HG03575 (cell line): ENCODE results near the gene ROM1.
"Not testable (repeated sequence)": the region's sequence is repeated elsewhere in the genome, so short reads cannot be mapped to it uniquely, and the experiment has no call there.

Experiments used
- ATAC-seq: cut with Tn5 transposase; IDR thresholded peaks from one replicate; pipeline ENCODE4 v1.9.1; 2021; ENCODE audit not compliant: unreplicated experiment, insufficient number of reproducible peaks, low FRiP score; ENCODE audit errors: extremely low read depth

Gene ROM1

DNA sequence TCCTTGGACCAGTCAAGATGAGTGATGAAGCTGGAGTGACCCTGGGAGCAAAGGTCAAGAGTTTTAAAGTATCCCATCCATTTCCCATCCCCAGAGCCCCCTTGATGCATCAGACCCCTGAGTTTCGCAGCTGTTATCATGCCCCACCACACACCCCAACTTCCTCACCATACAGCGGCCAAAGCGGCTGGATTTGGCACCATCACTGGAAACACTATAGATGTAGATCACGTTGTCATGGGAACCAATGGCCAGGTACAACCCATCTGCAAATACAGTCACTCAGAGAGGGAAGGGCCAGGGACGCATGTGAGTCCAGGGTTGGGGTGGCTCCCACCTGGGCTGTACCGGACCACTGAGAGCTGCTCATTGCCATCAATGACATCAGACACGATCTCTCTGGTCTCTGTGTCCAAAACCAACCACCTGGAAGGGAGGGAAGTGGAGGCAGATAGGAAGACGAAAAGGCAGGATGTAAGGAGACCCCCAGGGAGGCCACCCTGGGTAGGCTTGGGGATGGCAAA is 9.2 kb upstream of the ROM1 start:
- ATAC-seq: no peak

DNA sequence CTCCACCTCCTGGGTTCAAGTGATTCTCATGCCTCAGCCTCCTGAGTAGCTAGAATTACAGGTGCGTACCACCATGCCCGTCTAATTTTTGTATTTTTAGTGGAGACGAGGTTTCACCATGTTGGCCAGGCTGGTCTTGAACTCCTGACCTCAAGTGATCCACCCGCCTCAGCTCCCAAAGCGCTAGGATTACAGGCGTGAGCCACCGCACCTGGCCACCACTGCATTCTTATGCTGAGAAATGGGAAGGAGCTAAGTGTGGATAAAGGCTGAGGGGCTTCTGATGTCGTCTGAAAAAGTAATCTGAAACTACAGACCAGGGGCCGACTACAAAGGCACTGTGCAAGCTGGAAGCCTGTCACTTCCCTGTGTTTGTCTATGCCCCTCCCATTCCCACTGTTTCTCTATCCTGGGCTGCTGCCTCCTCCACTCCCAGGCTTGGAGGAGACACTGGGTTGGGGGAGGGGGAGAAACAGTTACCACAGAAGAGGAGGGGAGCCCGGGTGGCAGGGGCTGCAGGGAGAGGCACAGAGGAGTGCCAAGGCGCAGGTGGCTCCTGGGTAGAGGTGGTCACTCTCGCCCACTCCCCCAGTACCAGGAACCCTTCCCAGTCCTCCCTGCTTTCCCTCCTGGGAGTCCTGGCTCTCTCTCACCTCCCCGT is 8.5 kb upstream of the ROM1 start:
- ATAC-seq: no peak

DNA sequence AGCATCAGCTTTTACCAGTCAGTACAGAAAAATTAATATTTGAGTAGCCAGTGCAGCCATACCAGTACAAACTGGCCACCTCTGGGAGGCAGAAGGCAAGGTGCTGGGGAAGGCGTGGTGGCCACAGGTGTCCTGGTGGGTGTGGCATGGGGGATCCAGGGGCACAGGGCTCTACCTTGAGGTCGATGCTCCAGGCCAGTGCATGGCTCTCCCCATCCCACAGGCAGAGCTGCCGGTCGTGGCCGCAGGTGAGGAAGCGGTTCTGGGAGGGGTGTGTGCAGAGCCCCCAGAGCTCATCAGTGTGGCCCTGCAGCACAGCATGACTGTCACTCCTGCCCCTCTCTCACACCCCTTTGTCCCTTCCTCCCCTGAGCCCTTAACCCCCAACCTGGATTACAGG is 7.6 kb upstream of the ROM1 start:
- no peak for ATAC-seq

DNA sequence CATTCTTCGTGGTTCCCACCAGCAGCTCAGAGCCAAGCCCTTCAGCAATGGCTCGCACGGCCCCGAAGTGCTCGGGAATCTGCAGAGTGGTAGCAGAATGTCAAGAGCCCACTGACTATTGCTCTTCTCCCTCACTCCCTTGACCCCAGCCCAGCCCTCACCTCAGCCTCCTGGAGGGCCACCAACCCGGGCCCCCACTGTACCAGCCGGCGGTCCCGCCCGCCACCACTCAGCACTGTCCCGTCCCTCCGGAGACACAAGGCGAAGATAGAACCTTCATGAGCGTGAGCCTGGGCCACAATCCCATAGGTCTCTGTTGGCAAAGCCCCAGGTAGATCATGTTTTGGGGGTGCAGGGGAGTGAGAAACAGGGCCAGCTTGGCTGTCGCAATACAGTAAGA is 7.2 kb upstream of the ROM1 start:
- no peak for ATAC-seq

DNA sequence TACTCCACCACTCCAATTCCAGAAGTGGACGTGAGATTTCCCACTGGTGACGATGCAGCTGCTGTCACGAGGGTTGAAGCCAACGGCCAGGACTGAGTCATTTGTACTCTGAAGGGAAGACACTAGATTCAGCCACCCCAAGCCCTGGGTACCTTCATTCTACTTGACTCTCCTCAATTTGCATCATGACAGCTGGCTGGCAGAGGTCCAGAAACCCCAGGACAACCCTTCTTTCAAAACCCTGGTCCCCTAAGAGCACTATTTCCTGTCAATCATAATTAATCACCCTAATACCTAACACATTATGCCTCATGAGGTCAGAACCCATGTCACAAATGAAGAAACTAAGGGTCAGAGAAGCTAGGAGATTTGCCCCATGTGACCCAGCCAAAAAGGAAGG is 5.3 kb upstream of the ROM1 start:
- no peak for ATAC-seq

DNA sequence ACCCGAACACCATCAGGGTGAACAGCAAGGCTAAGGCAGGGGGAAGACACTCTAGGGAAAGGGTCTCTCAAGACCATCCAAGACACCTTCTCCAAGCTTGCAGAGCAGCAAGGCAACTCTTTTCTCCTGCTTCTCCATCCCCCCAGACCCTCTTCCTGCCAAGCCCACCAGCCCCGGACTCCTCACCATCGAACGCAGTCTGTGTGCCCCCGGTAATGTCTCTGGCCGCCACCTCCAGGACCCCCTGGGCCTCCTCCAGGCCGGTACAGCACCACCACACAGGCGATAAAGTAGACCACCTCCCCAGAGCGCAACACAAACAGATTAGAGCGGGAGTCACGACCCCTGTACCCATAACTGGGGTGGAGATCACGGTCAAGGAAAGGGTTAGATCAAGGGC is 4.3 kb upstream of the ROM1 start:
- no peak for ATAC-seq

DNA sequence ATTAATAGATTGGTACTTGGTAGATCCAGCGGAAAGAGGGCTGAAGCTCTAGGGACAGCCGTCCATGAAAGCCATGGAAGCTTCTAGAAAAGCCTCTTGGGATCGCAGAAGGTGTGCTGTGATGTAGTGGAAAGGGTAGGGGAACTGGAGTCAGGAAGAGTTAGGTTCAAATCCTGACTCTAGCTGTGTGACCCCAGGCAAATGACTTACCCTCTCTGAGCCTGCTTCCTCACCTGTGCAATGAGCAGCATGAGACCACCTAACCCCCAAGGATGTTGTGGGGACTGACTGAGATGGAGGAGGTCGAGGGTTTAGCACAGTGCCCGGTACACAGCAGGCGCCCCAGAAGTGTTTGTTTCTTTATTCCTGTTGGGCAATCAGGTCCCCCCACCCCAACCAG is 2.7 kb upstream of the ROM1 start:
- ATAC-seq: no peak

DNA sequence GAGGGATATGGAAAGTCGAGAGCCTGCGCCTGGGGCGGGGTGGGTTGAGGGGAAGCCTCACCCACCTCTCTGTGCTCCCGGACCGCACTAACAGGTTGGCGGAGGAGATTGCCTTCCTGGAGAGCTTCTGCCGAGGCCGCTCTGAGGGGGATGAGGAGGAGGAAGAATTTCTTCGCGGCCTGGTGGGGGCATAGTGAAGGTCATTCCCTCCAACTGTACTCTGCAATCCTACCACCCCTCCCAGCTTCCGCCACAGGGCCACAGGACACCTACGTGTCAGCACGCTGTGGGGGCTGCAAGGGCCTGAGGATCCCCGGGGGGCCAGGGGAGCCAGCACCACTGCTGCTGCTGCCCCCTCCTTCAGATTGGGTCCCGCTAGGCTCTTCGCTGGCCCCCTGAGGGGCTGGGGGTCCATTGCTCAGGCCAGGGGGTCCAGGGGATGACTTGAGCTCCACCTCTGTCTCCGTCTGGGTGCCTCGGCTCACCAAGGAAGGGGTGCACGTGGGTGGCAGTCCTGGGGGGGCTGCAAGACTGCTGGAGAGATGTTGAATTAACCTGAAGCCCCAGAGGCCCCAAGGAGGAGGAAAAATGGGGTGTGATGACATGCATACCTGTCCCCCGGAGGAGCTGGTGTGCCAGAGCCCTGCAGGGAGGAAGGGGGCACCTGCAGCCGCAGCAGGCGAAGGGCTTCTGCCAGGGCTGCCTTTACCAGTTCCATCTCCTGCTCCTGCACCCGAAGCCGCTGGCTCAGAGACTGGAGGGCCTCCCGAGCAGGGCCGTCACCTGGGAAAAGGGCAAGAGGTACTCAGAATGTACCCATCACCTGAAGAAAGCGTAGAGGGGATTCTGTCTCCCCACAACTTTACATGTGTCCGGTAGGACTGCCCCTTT is 2.0 kb upstream of the ROM1 start:
- ATAC-seq: no peak

DNA sequence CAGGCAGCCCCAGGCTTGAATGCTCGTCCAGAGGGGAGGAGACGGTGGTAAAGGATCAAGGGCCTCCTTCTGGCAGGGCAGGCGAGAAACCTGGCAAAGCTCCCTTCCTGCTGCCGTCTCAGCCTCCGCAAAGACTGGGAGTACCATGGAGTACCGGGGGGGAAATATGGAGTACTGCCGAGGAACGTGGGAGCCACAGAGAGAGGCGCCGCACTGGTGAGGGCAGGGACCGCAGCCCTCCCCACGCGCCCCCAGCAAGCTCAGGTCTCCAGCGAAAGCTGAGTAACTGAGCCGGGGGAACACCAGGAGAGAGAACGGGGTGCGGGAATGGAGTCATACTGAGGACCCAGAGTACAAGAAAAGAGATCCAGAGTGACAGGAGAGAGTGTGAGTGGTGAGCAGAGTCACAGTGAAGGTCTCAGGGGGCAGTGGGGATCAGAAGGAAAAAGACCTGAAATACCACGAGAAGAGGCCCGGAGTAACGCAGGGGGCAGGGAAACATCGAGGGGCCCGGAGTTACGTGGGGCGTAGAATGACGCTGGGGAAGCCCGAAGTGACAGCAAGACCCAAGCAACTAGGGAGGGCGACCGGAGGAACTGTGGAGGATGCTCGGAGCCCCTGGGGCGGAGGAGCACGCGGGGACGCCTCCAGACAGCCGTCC is 1.2 kb upstream of the ROM1 start:
- no peak for ATAC-seq

DNA sequence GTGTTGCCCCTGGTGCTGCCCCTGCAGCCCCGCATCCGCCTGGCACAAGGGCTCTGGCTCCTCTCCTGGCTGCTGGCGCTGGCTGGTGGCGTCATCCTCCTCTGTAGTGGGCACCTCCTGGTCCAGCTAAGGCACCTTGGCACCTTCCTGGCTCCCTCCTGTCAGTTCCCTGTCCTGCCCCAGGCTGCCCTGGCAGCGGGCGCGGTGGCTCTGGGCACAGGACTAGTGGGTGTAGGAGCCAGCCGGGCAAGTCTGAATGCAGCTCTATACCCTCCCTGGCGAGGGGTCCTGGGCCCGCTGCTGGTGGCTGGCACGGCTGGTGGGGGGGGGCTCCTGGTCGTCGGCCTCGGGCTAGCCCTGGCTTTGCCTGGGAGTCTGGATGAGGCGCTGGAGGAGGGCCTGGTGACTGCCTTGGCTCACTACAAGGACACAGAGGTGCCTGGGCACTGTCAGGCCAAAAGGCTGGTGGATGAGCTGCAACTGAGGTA is 278 bp downstream of the ROM1 start:
- no peak for ATAC-seq

DNA sequence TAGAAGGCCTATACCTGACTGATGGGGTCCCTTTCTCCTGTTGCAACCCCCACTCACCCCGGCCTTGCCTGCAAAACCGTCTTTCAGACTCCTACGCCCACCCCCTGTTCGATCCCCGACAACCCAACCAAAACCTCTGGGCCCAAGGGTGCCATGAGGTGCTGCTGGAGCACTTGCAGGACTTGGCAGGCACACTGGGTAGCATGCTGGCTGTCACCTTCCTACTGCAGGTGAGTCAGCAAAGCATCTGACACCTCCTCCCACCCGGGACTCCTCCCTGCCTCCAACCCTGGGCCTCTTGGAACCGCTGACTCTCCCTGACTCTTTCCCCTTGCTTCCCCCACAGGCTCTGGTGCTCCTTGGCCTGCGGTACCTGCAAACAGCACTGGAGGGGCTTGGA is 1.2 kb downstream of the ROM1 start:
- ATAC-seq: no peak

DNA sequence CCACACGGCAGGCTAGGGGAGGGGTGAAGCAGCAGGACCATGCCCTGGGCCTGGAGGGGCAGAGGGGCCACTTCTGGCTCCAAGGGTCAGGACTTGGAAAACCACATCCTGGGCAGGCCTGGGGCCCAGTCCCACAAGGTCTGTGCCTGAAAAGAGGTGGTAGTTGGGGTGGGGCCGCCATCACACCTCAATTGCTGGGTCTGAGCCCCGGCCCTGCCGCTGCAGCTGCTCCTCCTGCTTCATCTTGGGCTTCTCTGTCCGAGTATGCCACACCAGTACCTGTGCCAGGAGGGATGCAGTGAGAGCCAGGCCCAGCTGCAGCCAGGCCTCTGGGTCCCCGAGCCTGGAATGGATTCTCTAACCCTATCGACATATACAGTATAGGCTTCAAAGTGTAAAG is 2.5 kb downstream of the ROM1 start:
- no peak for ATAC-seq

DNA sequence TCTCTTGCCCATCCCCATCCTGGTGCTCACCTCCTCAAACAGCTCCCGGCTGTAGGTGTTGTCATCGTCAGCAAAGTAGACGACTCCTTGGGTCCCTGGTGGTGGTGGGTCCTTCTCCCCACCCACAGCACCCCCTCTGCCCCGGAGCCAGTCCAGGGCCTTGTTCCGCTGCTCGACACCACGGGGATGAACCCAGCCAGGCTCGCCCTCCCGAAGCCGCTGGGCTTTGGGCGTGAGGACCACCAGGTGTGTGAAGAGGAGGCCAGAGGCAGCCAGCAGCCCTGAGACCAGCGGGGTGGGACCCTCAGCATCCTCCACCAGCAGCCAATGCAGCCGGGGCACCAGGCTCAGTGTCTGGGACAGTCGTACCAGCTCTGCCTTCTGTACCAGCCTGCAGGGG is 3.9 kb downstream of the ROM1 start:
- not testable (repeated sequence) for ATAC-seq

DNA sequence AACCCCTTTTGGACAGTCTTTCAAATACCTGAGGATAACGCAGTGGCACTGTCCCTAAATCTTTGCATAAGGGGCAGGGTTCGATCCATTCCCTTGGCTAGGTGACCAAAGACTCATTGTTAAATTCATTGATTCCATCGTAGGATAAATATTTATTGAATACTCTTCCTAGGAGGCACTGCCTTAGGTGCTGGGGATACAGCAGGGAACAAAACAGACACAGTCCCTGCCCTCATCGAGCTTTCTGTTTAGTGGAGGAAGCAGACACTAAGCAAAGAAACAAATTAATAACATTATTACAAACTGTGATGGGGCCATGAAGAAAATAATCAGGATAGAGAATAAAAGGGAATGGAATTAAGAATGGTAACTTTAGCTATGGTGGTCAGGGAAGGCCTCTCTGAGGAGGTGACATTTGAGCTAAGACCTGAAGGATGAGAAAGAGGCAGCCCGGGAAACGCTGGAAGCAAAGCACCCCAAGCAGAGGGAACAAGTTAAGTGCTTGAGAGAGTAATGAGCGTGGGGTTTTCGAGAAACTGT is 8.0 kb downstream of the ROM1 start:
- no peak for ATAC-seq

DNA sequence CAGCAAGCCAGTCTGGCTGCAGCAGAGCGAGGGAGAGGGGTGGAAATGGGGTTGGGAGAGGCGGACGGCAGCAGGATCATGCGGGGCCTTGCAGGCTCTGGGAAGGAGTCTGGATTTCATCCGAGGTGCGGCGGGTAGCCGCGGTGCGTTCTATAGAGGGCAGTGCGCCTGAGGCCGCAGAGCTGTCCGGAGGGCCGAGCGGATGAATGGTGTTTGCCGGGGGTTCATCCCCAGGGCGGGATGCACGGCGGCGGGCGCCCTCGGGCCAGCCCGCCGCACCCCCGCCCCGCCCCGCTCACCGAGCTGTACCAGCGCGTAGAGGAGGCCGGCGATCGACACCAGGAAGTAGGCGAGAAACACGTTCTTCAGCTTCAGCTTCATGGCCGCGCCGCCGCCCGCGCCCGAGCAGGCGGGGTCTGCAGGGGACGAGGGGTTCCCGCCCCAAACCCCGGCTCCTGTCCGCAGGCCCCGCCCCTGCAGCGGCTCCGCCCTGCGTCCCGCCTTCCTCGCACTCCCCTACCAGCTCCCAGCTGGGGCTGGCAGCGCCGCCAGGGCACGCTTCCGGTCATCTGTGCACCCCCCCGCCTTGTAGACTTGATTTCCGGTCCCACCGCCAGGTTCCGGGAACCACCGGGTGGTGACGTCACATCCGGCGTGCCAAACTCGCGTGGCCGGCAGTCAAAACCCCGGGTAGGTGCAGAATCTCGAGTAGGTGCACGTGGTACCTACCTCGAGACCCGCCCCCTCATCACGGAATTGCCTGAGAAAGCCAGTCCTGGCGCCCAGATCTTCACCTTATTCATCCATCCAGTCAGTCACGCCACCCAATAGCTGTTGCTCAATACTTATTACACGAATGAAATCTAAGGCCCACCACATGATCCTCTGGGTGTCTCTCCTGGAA is 8.8 kb downstream of the ROM1 start, which contains the start of gene B3GAT3:
TSS of gene B3GAT3 (minus strand) at position 420 of the 904 bp plus-strand sequence. CDS start at position 381, 39 bp downstream.
- peak; percentile 51 for ATAC-seq

DNA sequence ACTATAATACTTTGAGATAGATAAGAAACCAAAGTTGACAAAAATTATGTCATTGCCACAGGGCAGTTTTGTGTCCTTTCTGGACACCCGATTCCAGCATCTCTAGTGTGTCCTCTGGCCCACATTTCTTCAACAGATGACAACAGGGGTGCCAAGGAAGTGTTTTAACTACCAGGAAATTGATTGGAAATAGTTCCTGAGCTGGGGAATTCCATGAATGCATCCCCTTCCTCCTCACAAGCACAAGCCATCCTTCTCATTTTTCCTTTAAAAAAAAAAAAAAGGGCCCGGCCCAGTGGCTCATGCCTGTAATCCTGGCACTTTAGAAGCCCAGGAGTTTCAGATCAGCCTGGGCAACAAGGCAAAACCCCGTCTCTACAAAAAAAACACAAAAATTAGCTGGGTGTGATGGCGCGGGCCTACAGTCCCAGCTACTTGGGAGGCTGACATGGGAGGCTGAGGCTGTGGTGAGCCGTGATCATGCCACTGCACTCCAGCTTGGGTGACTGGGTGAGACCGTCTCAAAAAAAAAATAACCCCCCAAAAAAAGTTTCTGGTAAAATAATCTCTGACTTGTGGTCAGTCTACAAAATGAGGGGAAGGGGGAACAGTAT is 9.5 kb downstream of the ROM1 start:
- ATAC-seq: no peak

DNA sequence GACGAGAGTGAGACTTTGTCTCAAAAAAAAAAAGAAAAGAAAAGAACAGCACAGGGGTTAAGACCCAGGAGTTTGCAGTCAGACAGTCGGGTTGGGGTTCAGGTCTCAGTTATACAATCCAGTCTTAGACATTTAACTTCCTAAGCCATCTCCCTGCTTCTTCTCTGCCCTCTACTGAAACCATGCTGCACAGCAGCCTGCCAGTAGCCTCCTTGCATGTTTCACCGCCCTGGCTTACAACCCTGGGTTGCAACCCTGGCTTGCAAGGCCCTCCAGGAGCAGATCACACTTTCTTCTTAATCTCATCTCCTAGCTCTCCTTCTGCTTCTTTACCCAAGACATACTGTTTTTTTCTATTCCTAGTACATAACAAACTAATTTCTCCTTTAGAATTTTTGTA is 14.7 kb downstream of the ROM1 start:
- no peak for ATAC-seq

DNA sequence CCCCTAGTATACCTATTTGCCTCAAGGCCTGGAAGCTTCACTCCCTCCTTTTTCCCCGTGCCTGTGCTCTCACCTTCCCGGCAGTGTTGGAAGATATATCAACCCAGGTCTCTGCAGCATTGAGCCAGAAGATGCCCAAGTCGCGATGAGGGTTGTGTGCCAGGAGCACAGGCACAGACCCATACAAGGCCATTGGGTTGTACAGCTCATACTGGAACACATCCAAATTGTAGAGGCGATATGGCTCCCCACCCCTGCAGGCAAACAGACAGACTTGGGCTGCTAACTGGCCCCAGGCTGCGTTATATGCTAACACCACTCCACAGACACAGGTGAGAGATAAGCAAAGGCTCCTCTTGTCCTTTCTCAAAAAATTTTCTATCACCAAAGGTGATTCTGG is 19.4 kb downstream of the ROM1 start:
- no peak for ATAC-seq
